Measurements from ENCODE around the gene ABCD4.
A peak's percentile ranks its signal among the peaks of the same experiment; 100 is the strongest.

ABCD4 gene

DNA sequence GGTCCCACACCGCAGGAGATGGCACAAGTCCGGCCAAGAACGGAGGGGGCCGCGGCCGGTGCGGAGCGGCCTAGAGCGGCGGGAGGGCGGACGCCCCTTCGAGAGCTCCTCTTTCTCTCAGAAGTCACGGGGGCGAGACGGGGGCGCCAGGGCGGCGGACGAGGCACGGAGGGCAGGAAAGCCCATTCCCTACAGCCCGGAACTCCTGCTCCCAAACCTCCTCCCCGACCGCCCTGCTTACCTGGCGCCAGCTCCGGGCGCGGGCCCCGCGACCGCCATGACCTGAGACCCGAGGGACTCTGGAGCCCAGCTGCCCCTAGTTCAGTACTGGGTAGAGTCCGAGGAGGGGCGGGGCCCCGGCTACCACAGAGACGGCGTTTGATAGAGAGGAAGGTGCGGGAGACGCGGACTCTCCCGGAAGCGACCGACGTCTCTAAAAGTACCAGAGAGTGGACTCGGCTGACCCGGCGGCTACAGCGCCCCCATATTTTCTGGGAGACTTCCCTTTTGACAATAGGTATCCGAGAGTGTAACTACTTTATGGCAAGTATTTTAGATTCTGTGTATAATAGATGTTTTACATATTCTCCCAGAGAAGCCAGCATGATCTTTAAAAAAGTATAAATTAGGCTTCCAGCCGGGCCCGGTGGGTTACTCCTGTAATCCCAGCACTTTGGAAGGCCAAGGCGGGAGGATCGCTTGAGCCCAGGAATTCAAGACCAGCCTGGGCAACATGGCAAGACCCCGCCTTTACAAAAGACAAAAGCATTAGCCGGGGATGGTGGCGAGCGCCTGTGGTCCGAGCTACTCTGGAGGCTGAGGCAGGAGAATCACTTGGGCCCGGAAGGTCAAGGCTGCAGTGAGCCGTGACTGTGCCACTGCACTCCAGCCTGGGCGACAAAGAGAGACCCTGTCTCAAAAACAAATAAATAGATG lies at the start of gene ABCD4:
Gene ABCD4 (minus strand): TSS at position 301 of the 936 bp plus-strand sequence. CDS start 22 bp downstream, at position 279.
- peak; percentile 94 for DNase-seq (ENCODE audit: low read depth)
- Histone ChIP-seq H3K4me3 (ENCODE audit: low read length) (peak within 1 kb of the TSS; percentile 93), H3K27me3 (replicated peaks; ENCODE audit: control insufficient read depth, insufficient read depth, low read length) (no peaks in the 10 kb centered on the region), H3K36me3 (ENCODE audit: control insufficient read depth, insufficient read depth, low read length, severe bottlenecking) (peaks cover 7% of the 10 kb centered on the region), H3K9me3 (ENCODE audit: control insufficient read depth, low read length) (no peaks in the 10 kb centered on the region), H3K4me1 (ENCODE audit: control insufficient read depth, insufficient read depth, low read length) (peaks cover 17% of the 10 kb centered on the region), H3K9ac (ENCODE audit: low read length) (peak within 1 kb of the TSS; percentile 94)

DNA sequence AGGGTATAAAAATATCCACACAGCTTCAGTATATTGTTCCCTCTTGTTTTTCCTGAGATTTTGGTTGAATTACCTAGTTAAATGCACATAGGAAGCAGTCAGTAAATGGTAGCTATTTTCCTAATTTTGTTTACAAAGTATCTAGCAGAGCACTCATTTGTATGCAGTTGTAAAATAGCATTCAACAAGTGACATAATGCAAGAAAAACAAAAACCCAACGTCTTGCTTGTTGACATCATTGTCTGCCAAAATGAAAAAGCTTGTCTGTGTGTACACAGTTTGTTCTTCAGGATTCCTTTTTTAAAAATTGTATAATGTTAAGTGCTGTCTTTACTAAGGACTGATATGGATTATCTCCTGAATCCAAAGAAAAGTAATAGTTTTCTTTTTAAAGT lies 48.2 kb upstream of the ABCD4 start:
- DNase-seq (ENCODE audit: low read depth), result no peak
- peaks cover 50% of the 10 kb centered on the region for H3K27me3 ChIP-seq (replicated peaks; ENCODE audit: control insufficient read depth, insufficient read depth, low read length)
- no peaks in the 10 kb centered on the region for H3K36me3 ChIP-seq (ENCODE audit: control insufficient read depth, insufficient read depth, low read length, severe bottlenecking)
- no peaks in the 10 kb centered on the region for H3K9me3 ChIP-seq (ENCODE audit: control insufficient read depth, low read length)
- no peak overlapping the region for H3K4me3 ChIP-seq (ENCODE audit: low read length)
- H3K9ac ChIP-seq (ENCODE audit: low read length), result no peak overlapping the region
- H3K4me1 ChIP-seq (ENCODE audit: control insufficient read depth, insufficient read depth, low read length), result no peaks in the 10 kb centered on the region

DNA sequence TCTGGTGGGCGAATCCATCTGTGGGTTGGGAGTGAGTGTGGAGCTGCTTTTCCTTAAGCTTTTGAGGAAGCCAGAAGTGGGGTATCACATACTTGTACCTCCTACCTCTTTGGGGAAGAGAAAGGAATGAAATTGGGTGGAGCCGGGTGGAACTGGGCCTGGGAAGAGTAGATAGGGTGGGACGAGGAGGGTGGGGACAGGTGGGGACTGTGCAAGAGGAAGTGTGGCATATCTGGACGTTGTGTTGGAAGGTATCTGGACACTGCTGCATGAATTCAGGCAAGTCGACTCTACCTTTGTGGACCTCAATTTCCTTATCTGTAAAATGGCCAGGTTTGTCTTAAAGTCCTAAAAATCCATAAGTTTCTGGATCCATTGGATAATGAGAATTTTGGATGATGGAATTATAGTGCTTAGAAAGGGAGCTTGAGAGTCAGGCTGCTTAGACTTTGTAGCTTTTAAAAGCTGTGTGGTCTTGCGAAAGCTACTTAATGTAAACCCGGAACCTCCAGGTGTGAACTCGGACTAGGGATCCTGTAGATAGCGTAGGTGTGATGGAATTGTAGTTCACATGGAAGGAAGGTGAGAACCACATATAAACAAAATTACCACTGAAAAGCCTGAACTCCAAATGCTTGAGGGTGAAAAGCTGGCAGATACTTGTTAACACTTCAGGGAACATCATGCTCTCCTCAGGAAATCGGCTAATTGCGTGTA lies 47.6 kb upstream of the ABCD4 start:
- DNase-seq (ENCODE audit: low read depth), result no peak
- H3K4me1 ChIP-seq (ENCODE audit: control insufficient read depth, insufficient read depth, low read length), result no peaks in the 10 kb centered on the region
- peaks cover 50% of the 10 kb centered on the region for H3K27me3 ChIP-seq (replicated peaks; ENCODE audit: control insufficient read depth, insufficient read depth, low read length)
- H3K36me3 ChIP-seq (ENCODE audit: control insufficient read depth, insufficient read depth, low read length, severe bottlenecking), result no peaks in the 10 kb centered on the region
- H3K9ac ChIP-seq (ENCODE audit: low read length), result no peak overlapping the region
- H3K4me3 ChIP-seq (ENCODE audit: low read length), result no peak overlapping the region
- H3K9me3 ChIP-seq (ENCODE audit: control insufficient read depth, low read length), result no peaks in the 10 kb centered on the region

DNA sequence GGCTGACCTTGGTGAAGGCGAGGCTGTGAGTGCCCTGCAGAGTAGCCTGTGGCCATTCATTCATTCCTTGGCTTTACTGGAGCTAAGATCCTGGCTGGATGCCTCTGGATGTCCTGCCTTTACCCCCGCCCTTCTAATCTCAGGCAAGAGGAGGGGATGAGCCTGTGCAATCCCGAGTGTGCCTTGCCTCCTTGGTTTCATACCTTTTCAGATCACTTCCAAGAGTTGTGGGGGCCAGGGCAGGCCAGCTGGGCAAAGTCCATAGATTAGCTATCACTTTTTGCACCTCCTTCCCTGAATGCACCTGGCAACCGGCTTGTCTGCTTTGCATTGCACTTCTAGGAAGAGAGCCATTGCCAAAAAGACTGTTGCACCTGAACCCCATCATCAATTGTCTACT lies 47.0 kb upstream of the ABCD4 start:
- Histone ChIP-seq H3K4me1 (ENCODE audit: control insufficient read depth, insufficient read depth, low read length) (no peaks in the 10 kb centered on the region), H3K9ac (ENCODE audit: low read length) (no peak overlapping the region), H3K4me3 (ENCODE audit: low read length) (no peak overlapping the region), H3K9me3 (ENCODE audit: control insufficient read depth, low read length) (no peaks in the 10 kb centered on the region), H3K27me3 (replicated peaks; ENCODE audit: control insufficient read depth, insufficient read depth, low read length) (peaks cover 50% of the 10 kb centered on the region), H3K36me3 (ENCODE audit: control insufficient read depth, insufficient read depth, low read length, severe bottlenecking) (no peaks in the 10 kb centered on the region)
- DNase-seq (ENCODE audit: low read depth), result no peak

DNA sequence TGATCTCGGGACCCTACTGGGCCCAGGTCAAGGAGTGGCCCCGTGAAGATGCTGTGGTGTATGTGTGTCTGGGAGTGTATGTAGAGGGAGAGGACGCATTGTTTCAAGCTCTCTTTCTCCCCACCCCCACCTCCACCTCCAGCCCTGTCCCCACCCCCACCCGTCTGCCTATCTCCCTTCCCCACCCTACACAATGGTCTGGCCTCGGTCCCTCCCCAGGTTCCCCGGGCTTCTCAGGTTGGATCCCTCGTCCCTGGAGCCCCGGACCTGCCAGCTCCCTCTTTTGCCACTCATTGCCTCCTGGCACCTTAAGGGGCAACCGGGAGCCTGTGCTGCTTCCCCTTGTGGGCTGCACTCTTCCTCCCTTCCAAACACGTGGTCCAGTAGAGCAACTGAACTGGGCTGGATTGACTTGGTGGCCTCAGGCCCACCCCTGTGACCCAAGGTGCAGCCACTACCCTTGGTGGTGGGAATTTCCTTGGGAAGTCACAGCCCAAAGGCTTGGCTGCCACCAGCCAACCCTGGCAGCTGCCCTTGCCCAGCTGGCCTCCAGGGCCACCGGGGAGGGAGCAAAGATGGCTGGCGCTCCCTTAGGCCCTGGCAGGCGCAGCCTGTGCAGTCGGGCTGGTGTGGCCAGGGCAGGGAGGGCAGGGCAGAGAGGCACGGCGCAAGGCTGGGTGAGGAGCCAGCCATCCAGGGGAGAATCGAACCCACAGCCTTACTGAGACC lies 46.2 kb upstream of the ABCD4 start:
- no peaks in the 10 kb centered on the region for H3K4me1 ChIP-seq (ENCODE audit: control insufficient read depth, insufficient read depth, low read length)
- H3K27me3 ChIP-seq (replicated peaks; ENCODE audit: control insufficient read depth, insufficient read depth, low read length), result peaks cover 50% of the 10 kb centered on the region
- H3K9ac ChIP-seq (ENCODE audit: low read length), result no peak overlapping the region
- no peak overlapping the region for H3K4me3 ChIP-seq (ENCODE audit: low read length)
- H3K36me3 ChIP-seq (ENCODE audit: control insufficient read depth, insufficient read depth, low read length, severe bottlenecking), result no peaks in the 10 kb centered on the region
- no peaks in the 10 kb centered on the region for H3K9me3 ChIP-seq (ENCODE audit: control insufficient read depth, low read length)
- DNase-seq (ENCODE audit: low read depth), result no peak

DNA sequence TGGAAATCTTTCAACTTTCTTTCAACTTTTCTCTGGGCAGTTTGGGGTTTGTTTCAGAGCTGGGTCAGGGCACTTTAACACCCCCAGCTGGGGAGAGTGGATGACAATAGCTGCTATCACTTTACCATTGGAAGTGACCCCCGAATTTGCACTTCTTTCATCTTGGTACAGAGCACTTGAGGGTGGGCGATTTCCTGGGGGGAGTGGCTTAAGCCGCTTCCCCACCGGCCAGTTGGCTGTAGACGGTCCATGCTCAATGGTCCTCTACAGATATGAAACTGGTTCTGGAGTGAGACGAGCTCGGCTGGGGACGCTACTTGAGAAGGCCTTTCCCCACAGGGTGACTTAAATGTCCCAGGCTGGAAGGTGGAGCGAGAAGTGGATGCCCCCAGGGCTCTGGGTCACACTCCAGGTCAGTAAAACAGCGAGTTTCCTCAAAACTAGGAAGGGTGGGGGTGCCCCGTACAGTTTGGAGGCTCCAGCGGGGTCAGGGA lies 45.6 kb upstream of the ABCD4 start, which contains the start of gene VRTN:
Gene VRTN (plus strand): TSS at position 231 of the 494 bp plus-strand sequence. CDS start 8,313 bp downstream, outside the sequence.
- Histone ChIP-seq H3K4me1 (ENCODE audit: control insufficient read depth, insufficient read depth, low read length) (no peaks in the 10 kb centered on the region), H3K9ac (ENCODE audit: low read length) (no peak within 1 kb of the TSS), H3K27me3 (replicated peaks; ENCODE audit: control insufficient read depth, insufficient read depth, low read length) (peaks cover 53% of the 10 kb centered on the region), H3K4me3 (ENCODE audit: low read length) (no peak within 1 kb of the TSS), H3K9me3 (ENCODE audit: control insufficient read depth, low read length) (no peaks in the 10 kb centered on the region), H3K36me3 (ENCODE audit: control insufficient read depth, insufficient read depth, low read length, severe bottlenecking) (no peaks in the 10 kb centered on the region)
- no peak for DNase-seq (ENCODE audit: low read depth)

DNA sequence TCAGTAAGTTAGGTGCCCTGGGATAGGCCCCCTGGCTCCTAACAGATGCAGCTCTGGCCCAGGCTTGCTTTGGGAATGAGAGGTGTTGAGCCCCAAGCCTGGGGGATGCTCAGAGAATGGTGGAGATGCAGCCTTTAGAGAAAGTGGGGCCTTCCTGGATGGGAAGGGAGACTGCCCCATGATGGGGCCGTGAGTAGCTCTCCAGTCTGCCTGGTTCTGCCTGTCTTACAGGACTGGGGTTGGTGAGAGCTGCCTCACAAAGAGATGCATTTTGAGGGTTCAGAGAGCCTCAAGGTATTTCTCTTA lies 45.0 kb upstream of the ABCD4 start:
- no peaks in the 10 kb centered on the region for H3K36me3 ChIP-seq (ENCODE audit: control insufficient read depth, insufficient read depth, low read length, severe bottlenecking)
- no peak overlapping the region for H3K9ac ChIP-seq (ENCODE audit: low read length)
- DNase-seq (ENCODE audit: low read depth), result no peak
- no peak overlapping the region for H3K4me3 ChIP-seq (ENCODE audit: low read length)
- H3K4me1 ChIP-seq (ENCODE audit: control insufficient read depth, insufficient read depth, low read length), result no peaks in the 10 kb centered on the region
- H3K27me3 ChIP-seq (replicated peaks; ENCODE audit: control insufficient read depth, insufficient read depth, low read length), result peaks cover 53% of the 10 kb centered on the region
- no peaks in the 10 kb centered on the region for H3K9me3 ChIP-seq (ENCODE audit: control insufficient read depth, low read length)

DNA sequence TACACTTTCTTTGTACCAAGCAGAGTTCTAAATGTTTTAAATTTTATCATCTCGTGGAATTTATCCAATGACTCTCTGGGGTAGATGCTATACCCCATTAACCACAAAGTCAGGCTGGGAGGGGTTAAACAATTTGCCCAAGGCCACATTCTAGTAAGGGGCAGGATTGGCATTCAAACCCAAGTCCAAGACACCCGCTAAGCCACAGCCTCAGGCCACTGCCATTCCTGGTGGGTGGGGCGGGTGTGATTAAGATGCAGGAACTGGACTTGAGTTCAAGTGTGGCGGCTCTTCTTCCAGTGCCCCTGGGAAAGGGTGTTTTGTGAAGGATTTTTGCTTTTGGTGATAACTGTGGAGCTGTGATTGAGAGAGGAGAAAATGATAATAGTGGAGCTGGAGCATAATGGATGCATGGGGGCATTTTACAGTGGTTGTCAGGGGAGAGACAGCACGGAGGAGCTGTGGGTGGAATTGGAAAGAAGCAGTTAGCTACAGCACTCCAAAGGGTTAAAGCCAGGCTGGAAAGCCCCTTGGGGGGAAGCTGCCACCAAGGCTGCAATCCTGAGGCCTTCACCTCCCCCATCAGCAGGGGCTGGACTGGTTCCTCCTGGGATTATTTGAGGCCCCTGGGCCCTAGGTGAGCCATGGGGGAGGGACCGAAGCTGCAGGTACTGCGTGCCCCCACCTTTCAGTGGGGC lies 44.5 kb upstream of the ABCD4 start:
- H3K27me3 ChIP-seq (replicated peaks; ENCODE audit: control insufficient read depth, insufficient read depth, low read length), result peaks cover 56% of the 10 kb centered on the region
- no peaks in the 10 kb centered on the region for H3K36me3 ChIP-seq (ENCODE audit: control insufficient read depth, insufficient read depth, low read length, severe bottlenecking)
- H3K9ac ChIP-seq (ENCODE audit: low read length), result no peak overlapping the region
- H3K9me3 ChIP-seq (ENCODE audit: control insufficient read depth, low read length), result no peaks in the 10 kb centered on the region
- H3K4me3 ChIP-seq (ENCODE audit: low read length), result no peak overlapping the region
- H3K4me1 ChIP-seq (ENCODE audit: control insufficient read depth, insufficient read depth, low read length), result no peaks in the 10 kb centered on the region
- DNase-seq (ENCODE audit: low read depth), result no peak

DNA sequence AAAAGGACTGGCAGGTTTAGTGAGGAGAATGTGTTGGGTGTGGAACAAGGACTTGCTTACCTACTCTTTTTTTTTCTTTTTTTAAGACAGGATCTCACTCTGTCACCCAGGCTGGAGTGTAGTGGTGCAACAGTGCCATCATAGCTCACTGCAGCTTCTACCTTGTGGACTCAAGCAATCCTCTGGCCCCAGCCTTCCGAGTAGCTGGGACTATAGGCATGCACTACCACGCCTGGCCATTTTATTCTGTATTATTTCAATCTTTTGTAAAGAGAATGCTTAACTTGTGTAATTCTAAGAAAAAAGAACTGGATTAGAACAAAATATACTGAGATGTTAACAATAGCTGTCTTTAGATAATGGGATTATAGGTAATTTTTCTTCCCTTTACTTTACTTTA lies 43.6 kb upstream of the ABCD4 start:
- Histone ChIP-seq H3K36me3 (ENCODE audit: control insufficient read depth, insufficient read depth, low read length, severe bottlenecking) (no peaks in the 10 kb centered on the region), H3K4me1 (ENCODE audit: control insufficient read depth, insufficient read depth, low read length) (no peaks in the 10 kb centered on the region), H3K9ac (ENCODE audit: low read length) (no peak overlapping the region), H3K9me3 (ENCODE audit: control insufficient read depth, low read length) (no peaks in the 10 kb centered on the region), H3K27me3 (replicated peaks; ENCODE audit: control insufficient read depth, insufficient read depth, low read length) (peaks cover 59% of the 10 kb centered on the region), H3K4me3 (ENCODE audit: low read length) (no peak overlapping the region)
- DNase-seq (ENCODE audit: low read depth), result no peak

DNA sequence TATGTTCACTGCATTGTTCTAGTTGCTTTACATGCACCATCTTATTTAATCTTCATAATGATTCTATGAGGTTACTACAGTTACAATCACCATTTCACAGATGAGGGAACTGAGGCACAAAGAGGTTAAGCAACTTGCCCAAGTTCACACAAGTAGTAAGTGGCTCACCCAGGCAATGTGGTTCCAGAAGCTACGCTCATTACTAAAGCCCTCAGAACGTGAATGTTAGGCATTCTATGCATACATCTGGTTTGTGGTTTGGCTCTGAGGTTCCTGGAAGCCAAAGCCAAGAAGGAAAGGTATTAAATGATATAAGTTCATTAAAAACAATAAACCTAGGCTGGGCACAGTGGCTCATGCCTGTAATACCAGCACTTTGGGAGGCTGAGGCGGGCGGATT lies 31.2 kb upstream of the ABCD4 start:
- Histone ChIP-seq H3K4me3 (ENCODE audit: low read length) (no peak overlapping the region), H3K4me1 (ENCODE audit: control insufficient read depth, insufficient read depth, low read length) (no peaks in the 10 kb centered on the region), H3K27me3 (replicated peaks; ENCODE audit: control insufficient read depth, insufficient read depth, low read length) (peaks cover 38% of the 10 kb centered on the region), H3K9me3 (ENCODE audit: control insufficient read depth, low read length) (no peaks in the 10 kb centered on the region), H3K36me3 (ENCODE audit: control insufficient read depth, insufficient read depth, low read length, severe bottlenecking) (no peaks in the 10 kb centered on the region), H3K9ac (ENCODE audit: low read length) (no peak overlapping the region)
- DNase-seq (ENCODE audit: low read depth), result peak; percentile 64

All from adipocyte (in vitro differentiated cells).